DMS53 (cell line): ENCODE data around the gene GM2A.

Source experiments
- DNase-seq: peaks from one replicate; lab custom pipeline; 2025; lab: John Stamatoyannopoulos, UW

The GM2A gene

DNA sequence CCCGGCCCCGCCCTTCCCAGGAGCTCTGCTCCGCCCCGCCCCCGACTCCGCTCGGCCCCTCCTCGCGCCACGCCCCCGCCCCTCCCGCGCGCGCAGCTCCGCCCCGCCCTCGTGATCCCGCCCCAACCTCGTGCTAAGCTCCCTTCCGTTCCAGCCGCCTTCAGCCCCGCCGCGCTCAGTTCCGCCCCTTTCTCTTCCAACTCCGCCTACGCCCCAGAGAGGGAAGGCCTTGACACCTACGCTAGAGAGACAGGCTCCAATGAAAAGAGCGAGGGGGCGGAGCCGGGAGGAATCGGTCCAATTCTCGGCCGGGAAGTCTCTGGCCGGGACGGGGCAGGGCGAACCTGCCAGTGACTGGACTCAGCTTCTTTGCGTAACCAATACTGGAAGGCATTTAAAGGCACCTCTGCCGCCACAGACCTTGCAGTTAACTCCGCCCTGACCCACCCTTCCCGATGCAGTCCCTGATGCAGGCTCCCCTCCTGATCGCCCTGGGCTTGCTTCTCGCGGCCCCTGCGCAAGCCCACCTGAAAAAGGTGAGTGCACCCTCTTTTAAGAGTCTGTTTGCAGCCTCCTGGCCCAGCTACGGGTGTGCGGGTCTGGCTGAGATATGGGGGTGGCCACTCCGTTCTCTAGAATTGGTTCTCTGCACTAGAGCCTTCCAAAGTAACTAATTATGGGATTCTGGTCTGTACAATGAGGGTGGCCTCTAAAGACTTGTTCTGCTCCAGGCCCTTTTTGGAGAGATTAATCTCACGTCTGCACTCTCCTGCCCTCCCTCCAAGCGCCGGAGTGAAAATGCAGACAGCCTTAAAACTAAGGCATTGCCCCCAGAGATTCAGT lies at the start of gene GM2A:
Gene GM2A (plus strand): TSS at position 424 of the 843 bp plus-strand sequence. CDS start 32 bp downstream, at position 456.
- DNase-seq: peak; percentile 100

DNA sequence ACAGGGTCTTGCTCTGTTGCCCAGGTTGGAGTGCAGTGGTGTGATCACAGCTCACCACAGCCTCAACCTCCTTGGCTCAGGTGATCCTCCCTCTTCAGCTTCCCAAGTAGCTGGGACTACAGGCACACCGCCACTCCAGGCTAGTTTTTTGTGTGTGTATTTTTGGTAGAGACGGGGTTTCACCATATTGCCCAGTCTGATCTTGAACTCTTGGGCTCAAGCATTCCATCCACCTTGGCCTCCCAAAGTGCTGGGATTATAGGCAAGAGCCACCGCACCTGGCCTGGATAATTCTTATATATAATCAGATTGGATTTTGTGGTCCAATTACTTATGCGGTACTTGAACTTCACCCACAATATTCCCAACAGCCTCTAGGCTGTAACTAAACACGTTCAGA lies 48.9 kb upstream of the GM2A start:
- no peak for DNase-seq

GRCh38 chr5:151205411-151205810 lies 47.6 kb upstream of the GM2A start:
- DNase-seq: no peak

- DNase-seq: no peak
Measured at GRCh38 chr5:151208481-151208914, 44.5 kb upstream of the GM2A start.

- DNase-seq: no peak
Measured at GRCh38 chr5:151212406-151212798, 40.6 kb upstream of the GM2A start.

DNA sequence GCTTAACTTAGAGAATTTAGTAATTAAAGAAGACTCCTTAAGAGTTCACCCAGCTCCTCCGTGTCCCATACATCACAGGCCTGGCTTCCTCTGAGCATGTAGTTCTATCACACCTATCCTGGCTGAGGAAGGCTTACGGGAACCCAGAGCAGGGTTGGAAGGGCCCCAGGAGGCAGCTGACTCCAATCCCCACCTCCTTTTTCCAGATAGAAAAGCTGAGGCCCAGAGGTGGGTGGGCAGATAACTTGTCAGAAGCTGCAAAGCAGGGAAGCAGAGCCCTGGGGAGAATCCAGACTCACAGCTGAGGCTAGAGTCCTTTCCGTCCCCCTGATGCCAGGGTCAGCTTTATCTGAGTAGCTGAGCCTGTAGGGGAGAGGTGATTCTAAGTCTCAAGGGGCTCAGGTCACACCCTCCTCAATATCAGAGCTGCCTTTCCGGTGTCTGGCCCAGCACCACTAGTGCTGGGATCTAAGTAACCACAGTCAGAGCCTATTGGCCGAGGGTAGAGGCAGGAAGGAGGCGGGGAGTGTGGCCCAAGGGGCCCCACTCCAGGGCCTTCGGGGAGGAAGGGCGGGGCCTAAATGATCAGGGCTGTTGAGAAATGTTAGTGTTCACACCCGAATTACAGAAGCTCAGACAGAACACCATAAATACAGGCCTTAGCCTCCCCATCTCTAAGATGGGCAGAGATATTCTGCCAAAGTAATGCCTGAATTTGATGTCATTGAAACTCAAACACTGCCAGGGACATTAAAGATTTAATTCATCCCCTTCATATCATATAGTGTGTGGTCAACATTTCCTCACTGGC lies 39.0 kb upstream of the GM2A start:
- no peak for DNase-seq

DNA sequence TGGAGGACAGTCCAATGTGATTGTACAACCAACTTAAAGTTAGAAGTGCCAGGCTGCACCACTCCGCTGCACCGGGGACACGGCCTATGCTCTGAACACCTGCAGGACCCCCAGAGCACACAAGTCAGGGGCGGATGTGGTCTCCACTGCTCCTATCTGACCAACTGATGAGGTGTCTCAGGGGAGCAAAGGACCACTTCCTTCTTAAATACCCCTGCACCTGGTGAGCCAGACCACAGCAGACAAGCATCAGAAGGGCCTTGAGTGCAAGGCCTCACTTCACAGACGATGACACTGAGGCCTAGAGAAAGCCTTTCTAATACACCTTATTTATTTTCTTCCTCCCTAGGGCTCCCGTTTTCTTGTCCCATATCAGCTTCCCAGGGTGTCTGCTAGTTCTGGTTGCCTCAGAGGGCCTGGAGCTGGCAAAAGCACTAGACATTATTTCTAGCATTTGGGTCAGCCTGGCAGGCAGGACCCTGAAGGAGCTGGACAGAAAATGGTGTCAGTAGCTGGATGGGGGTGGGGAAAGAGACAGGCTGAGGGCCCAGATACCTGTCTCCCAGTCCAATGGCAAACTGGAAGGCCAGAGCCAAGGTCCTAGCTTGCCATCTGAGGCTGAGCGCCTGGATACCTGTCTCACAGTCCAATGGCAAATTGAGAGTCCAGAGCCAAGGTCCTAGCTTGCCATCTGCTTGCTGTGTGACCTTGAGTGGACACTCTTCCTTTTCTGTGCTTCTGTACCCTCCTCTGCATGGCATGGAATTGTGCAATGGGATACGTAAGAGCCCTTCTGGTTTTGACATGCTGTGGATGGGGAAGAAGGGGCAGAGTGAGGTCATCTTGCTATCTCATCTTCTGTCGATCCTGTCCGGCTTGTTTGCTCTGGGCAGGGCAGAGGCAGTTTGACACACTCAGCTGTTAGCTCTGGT lies 38.1 kb upstream of the GM2A start:
- peak; percentile 29 for DNase-seq

DNA sequence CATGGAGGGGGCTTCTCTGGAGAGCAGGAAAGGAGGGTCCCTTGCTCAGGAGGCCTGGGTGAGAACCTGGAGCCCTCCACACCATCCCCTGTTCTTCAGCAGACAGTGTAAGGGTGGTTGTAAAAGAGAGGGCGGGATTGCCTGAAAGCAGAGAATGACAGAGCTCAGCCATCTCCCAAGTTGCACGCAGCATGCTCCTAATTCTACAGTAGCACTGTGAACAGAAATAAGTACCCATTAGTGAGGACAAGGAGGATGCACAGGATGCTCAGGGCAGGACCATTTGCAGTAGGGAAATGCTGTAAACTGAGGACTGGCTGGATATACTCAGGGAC lies 37.5 kb upstream of the GM2A start:
- DNase-seq: no peak

GRCh38 chr5:151216781-151217180 lies 36.2 kb upstream of the GM2A start:
- no peak for DNase-seq

DNA sequence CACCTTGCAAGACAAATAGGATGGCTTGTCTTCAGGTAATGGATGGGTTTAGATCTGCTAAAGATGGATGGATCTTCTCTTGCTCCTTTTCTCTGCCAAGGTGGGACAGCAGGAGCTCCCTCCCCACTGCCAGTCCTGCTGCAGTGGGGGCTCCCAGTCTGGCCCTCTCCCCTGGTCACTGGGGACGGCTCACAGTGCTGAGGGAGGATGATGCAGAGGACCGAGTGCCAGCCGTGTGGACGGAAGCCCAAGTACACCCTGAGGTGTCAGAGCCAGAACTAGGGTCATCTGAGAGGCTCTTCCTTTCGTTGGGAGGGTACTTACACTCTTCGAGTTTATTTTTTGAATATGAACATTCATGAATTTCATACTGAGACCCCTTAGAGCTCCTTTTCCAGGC lies 34.8 kb upstream of the GM2A start:
- DNase-seq: no peak

DNA sequence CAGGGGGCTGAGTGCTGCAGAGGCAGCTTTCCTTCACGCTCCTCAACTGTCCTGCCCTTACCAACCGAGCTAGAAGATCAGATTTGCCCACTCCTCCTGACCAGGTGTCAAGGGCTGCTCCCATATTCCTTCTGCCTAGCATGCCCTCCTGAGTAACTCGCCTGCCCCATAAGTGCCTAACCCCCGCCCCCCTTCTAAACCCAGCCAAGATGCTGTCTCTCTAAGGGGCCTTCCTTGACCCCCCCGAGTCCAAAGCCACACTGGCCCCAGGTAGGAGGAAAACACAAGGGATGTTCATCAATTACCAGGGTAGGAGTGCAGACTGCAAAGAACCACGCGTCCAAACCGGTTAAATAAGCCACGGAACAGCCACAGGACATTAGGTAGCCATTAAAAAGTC lies 33.8 kb upstream of the GM2A start:
- no peak for DNase-seq

DNA sequence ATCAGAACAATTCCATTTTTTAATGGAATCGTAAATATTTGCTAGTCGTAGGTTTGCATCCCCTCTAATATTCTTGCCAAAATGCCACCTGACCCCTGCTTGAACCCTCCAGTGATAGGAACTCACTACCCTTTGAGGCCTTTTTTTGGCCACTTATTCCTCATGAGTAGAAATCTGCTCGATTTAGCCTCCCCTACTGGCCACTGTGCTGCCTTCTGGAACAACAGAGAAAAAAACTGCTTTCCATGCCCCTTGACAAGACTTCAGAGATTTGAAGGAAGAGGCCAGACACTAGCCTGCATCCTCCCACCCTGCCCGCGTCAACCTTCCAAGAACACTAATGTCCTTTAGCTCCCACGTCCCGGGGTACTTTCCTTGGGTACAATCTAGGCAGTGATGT lies 33.2 kb upstream of the GM2A start:
- DNase-seq: no peak

DNA sequence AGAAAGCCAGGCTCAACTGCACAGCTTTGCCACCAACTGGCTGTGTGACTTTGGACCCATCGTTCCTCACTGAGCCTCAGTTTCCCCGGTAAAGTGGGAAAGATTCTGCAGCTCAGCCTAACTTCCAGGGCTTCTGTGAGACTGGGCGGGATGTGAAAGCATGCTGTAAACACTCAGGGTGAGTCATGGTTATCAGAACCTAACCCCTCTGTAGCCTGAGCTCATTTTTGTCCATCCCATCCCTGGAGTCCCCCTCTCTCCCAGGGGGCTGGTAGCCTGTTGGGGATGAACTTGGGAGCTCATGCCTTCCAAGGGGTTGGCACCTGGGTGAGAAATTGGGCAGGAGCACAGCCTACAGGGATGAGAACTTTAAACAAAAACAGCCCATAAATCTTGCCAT lies 31.4 kb upstream of the GM2A start:
- DNase-seq: no peak

- no peak for DNase-seq
Measured at GRCh38 chr5:151222054-151222789, 30.8 kb upstream of the GM2A start.

DNA sequence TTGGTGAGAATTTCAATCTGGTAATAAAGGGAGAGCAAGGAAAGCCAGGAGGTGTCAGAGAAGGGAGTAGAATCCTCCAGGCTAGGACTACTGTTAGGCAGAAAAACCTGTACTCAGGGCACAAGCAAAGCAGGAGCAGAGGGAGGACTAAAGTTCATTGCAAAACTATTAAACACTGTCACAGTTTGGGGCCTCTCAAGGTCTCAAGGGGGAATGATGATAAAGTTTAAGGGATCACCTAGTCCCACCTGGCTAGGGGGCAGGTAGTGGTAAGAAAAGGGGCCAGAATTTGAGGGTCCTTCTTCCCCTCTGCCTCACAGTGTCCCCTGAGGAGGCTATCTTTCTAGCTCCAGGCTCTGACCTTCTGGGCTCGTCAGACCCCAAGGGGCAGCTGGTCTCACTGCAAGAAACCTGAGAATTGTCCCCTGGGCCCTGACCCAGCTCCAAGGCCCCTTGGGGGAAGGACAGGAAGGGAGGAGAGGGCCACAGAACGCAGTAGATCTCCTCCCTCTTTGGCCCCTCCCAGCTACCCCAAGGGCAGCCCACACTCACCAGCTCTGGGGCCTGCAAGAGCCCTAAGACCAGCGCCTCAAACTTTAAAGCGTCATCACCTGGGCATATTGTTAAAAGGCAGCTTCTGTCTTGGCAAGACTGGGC lies 30.1 kb upstream of the GM2A start:
- DNase-seq: no peak

DNA sequence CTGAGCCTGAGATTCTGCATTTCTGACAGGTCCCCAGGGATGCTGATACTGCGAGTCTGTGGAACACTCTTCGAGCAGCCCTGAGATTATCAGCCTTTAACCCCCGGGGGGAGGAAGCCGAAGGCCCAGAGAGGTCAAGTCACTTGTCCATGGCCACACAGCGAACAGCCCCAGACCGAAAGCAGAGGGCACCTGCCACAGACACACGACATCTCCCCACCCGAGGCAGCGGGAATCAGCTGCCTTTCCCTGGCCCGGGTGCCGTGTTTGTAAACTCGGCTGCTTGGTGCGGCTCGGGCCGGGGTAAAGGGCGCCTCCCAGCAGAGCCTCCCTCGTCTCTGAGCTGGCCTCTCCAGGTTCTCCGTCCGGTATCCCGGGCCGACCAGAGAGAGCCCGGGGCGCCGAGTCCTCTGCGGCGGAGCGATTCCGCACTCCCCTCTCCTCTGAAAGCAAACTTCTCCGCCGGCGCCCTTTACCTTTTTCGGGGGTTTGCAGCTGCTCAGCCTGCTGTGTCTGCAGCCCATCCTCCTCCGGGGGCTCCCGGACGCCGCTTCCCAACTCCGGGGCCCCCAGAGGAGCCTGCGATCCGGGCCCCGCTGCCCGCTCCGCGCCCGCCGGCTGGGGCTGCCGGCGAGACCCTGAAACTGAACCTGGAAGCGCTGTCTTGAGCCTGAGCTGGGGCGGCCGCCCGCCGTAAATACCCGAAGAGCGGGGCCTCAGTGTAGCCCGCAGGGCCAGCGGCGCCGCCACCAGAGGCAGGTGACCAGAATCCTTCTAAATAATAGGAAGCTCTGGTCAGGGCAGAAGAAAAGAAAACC lies 29.3 kb upstream of the GM2A start, which contains the start of gene CCDC69:
Gene CCDC69 (minus strand): TSS at position 646 of the 818 bp plus-strand sequence. CDS start 122 bp downstream, at position 524.
- peak; percentile 90 for DNase-seq

GRCh38 chr5:151224372-151224771 lies 28.6 kb upstream of the GM2A start:
- DNase-seq: peak; percentile 37

- DNase-seq: no peak
Measured at GRCh38 chr5:151225071-151225470, 27.9 kb upstream of the GM2A start.

GRCh38 chr5:151225475-151225874 lies 27.5 kb upstream of the GM2A start:
- DNase-seq: no peak

DNA sequence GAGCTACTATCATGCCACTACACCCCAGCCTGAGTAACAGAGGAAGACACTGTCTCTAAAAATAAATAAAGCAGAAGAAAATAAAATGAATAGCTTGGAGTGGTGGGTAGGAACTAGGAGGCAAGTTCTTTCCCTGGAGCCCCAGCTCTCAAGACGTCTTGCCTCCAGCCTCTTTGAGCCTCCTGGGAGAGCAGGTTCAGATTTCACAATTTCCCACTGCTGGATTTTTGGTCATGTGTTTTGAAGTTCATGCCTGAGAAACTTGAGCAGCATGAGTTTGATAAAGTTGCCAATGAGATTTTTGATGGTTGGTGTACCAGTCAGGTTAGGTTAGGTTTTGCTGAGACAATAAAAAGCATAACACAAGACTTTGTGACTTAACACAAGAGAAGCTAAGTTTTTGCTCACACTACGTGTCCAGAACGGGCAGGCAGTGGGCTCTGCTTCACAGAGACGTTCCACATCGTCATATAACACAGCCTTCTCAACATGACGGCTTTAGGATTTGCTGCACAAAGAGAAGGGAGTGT lies 25.0 kb upstream of the GM2A start:
- DNase-seq: no peak
